ENCODE data around the gene UTS2B.
"Not testable (repeated sequence)": the region's sequence is repeated elsewhere in the genome, so short reads cannot be mapped to it uniquely, and the experiment has no call there.

UTS2B gene

GRCh38 chr3:191280111-191280510 is 50.2 kb downstream of the UTS2B start:
- DNase-seq (ENCODE audit: low read depth), result no peak

- DNase-seq (ENCODE audit: low read depth), result no peak
Measured at GRCh38 chr3:191275751-191276150, 54.6 kb downstream of the UTS2B start.

- DNase-seq (ENCODE audit: low read depth), result not testable (repeated sequence)
Measured at GRCh38 chr3:191275244-191275643, 55.1 kb downstream of the UTS2B start.

- no peak for DNase-seq (ENCODE audit: low read depth)
Measured at GRCh38 chr3:191269289-191270085, 60.8 kb downstream of the UTS2B start.

- no peak for DNase-seq (ENCODE audit: low read depth)
Measured at GRCh38 chr3:191268737-191269136, 61.6 kb downstream of the UTS2B start.

- DNase-seq (ENCODE audit: low read depth), result no peak
Measured at GRCh38 chr3:191263850-191264249, 66.5 kb downstream of the UTS2B start.

GRCh38 chr3:191263365-191263764 is 67.0 kb downstream of the UTS2B start:
- no peak for DNase-seq (ENCODE audit: low read depth)

GRCh38 chr3:191262650-191263049 is 67.7 kb downstream of the UTS2B start:
- no peak for DNase-seq (ENCODE audit: low read depth)

GRCh38 chr3:191261304-191261638 is 69.1 kb downstream of the UTS2B start:
- DNase-seq (ENCODE audit: low read depth), result no peak

- DNase-seq (ENCODE audit: low read depth), result no peak
Measured at GRCh38 chr3:191260431-191261303, 69.7 kb downstream of the UTS2B start.

- DNase-seq (ENCODE audit: low read depth), result no peak
Measured at GRCh38 chr3:191259486-191259885, 70.8 kb downstream of the UTS2B start.

GRCh38 chr3:191257286-191257685 is 73.0 kb downstream of the UTS2B start:
- no peak for DNase-seq (ENCODE audit: low read depth)

GRCh38 chr3:191256405-191256804 is 73.9 kb downstream of the UTS2B start:
- DNase-seq (ENCODE audit: low read depth), result no peak

GRCh38 chr3:191255156-191255555 is 75.2 kb downstream of the UTS2B start:
- DNase-seq (ENCODE audit: low read depth), result no peak

GRCh38 chr3:191254098-191254873 is 76.0 kb downstream of the UTS2B start:
- DNase-seq (ENCODE audit: low read depth), result no peak

GRCh38 chr3:191253089-191253799 is 77.1 kb downstream of the UTS2B start:
- DNase-seq (ENCODE audit: low read depth), result no peak

GRCh38 chr3:191246630-191247029 is 83.7 kb downstream of the UTS2B start:
- no peak for DNase-seq (ENCODE audit: low read depth)

GRCh38 chr3:191246034-191246433 is 84.3 kb downstream of the UTS2B start:
- DNase-seq (ENCODE audit: low read depth), result not testable (repeated sequence)

GRCh38 chr3:191244242-191244867 is 86.0 kb downstream of the UTS2B start:
- DNase-seq (ENCODE audit: low read depth), result no peak

- DNase-seq (ENCODE audit: low read depth), result no peak
Measured at GRCh38 chr3:191240486-191240885, 89.8 kb downstream of the UTS2B start.

GRCh38 chr3:191239407-191240031 is 90.8 kb downstream of the UTS2B start:
- no peak for DNase-seq (ENCODE audit: low read depth)

Data from T-helper 22 cell (primary cell).